Activated CD4-positive, alpha-beta T cell treated with anti-CD3 and anti-CD28 coated beads, Interleukin-2, Interleukin-6, amounts not matched to agents 100 ng/mL and 50 ng/mL, durations not matched to agents 16 hours and 8 hours (primary cell): ENCODE results near the gene WNT10A.

Source experiments
- DNase-seq: peaks from one replicate; pipeline ENCODE4 v3.0.0-alpha.2; 2020

Gene WNT10A

DNA sequence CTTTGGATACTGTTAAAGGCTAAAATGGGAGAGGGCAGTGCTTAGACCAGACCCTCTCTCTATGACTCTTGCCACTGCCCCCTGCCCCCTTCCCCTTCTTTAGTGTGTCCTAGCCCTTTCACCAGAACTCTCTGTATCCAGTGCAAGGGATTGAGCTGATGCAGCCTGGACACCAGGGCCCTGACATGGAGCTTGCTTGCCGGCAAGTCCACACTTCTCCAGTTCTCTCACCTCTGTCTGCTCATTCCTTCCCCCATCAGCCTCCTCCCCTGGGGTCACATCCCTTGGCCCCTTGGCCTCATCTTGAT is 22.6 kb upstream of the WNT10A start:
- no peak for DNase-seq

DNA sequence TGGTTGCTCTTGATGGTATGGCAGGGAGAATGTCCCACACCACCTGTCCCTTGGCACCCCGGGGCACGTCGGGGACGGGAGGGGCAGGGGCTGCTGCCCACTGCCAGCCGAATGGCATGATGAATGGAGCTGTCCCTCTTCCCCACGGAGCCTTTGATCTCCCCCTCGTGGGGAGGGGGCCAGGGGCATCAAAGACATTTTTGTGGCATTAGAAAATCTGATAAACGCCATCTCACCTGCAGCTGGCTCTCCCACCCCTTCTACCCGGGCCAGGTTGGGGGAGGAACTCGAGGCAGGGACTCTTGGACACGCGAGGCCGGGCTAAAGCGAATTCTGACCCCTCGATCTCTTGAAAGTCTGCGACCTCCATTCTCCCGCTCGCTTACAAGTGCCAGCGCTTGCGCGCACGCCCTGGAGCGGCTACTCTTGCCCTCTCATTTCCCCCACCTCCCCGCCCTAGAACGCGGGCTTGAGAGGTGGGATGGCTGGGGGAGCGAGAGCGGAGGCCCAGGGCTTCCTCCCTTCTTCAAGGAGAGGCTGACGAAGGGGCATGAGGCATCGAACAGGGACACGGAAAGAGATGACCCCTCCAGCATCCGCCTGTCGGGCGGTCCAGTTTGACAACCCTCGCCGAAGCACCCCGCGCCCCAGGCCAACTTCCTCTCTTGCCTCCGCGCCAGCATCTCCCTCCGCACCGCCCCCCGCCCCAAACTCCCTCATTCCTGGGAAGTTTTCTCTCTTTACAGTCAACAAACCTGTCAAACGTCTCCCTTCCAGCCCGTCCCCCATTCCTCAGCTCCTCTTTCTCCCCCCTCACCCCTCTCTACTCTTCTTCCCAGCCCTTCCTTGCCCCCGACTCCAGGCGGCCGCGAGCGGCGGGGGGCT is 21.7 kb upstream of the WNT10A start:
- DNase-seq: no peak

DNA sequence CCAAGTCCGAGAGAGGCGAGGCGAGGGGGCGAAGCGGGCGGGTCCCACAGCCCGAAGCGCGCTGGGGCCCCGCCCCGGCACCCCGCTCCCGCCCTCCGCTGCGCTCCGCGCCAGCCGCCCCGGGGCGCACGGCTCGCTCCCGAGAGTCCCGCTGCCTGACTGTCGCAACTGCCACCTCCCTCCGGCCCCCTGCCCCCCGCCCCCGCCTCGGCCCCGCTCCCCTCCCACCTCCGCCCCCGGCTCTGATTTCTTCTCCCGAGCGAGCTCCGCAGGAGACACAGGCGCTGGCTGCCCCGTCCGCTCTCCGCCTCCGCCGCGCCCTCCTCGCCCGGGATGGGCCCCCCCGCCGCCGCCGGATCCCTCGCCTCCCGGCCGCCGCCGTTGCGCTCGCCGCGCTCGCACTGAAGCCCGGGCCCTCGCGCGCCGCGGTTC is 21.1 kb upstream of the WNT10A start, which contains the start of gene WNT6:
TSS of gene WNT6 (plus strand) at position 250 of the 432 bp plus-strand sequence. CDS start 233 bp downstream, outside the sequence.
- no peak for DNase-seq

DNA sequence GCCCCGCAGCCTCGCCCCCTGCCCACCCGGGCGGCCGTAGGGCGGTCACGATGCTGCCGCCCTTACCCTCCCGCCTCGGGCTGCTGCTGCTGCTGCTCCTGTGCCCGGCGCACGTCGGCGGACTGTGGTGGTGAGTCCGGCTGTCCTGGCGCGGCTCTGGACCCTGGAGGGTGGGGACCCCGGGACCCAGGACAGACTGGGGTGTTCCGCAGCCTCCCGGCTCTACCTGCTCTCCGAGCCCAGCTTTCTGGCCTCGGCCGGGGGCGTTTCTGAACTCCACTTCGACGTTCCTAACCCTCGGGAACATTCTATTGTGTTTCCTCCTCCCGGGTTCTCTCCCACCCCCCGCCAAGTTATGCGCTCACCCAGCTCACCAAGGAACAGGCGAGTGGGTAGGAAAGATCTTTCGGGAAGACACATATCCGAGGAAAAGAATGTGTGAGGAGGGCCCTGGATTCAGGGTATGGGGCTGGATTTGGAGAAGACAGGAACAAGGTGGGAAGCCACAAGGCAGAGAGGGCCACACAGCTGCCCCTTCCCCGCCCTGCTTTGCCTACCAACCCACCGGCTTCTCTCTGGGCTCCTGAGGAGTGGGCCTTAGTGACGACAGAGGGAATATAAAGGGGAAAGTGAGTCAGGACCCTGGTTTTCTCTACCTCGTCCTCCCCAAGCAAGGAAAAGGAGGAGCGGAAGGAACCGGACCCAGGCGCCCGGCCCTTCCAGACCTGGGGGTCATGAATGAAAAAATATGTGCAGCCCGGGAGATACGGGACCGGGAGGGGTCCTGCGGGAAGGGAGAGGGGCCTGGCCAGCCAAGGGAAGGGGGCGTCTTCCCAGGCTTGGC is 20.4 kb upstream of the WNT10A start:
- no peak for DNase-seq

DNA sequence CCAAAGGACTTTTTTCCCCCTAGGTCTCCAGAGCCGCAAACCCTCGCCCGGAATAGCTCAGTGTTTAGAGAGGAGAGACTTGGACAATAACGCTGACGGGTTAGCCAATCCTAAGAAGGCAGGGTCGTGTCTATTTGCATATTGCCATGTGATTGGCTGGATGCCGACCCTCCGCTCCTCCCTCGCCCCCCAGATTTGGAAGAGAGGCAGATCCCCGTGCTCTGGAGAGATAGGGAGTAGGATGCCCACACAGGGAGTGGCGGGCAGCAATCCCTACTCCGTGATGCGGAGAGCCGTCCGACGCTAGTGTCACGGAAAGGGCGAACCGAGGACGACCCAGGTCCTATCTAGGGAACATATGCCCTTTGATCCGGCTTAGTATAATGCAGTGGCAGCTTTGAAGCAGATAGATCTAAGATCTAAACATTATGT is 19.7 kb upstream of the WNT10A start:
- no peak for DNase-seq

DNA sequence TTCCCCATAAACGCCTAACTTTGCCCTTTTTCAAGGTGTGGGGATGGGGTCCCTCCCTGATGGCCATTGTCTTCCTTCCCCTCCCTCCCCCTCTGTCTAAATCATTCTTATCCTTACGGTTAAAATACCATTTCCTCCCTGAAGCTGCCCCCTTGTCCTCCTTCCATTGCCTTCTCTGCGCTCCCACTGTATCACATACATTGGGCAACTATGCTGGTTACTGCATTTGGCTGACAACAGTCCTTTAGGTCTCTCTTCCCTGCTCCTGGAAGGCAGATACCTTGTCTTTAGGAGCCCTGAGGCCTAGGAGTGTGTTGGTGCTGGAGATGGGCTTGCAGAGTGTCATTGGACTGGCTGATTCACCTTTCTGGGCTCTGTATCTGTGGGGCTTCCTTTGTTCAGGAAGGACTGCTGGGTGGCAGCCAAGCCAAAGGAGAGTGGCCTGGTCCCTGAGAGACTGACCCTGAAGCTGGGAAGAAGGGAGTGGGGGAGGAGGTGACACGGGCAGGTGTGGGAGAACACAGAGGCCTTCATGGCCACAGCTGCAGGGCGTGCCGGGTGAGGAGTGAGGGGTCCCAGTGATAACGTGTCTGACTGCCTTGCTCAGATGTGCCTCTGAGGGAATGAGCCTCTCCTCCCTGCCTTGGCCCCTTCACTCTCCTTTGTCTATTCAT is 18.9 kb upstream of the WNT10A start:
- no peak for DNase-seq

DNA sequence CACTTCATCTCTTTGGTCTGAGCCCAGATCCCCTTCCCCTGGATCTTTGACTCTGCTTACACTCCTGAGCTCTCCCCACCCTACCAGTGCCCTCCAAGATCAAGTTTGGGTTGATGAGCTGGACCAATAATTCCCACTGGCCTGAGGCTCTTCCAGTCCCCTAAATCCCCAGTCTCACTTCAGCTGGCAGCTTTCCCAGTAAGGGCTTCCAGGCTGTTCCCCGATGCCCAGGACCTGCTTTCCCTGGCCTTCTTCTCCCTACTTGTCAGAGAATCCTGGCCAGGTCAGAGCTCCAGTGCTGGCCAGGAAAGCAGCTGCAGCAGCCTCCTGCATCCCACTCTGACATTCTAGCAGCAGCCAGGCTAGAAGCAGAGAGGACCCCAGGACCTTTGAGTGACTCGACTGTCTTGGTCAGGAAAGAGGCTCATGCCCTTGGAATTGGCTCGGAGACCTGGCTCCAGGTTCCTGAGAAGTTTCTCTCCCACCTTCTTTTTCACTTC is 17.6 kb upstream of the WNT10A start:
- no peak for DNase-seq

DNA sequence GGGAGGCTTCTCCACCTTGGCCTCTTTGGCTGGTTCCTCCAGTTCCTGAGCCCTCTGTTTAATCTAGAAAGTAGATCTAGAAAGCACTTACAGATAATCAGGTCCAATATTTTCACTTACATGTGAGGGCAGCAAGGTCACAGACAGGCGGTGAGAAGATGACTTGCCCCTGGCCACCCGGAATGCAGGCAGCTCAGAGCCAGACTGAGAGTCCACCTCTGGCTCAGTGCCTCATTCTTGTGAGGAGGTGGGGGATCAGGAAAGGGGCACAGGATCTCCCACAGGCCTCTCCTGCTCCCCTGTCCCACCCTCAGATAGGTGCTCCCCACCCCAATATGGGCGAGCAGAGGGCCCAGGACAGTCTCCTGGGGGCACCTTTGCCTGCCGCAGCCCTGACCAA is 15.3 kb upstream of the WNT10A start:
- no peak for DNase-seq

DNA sequence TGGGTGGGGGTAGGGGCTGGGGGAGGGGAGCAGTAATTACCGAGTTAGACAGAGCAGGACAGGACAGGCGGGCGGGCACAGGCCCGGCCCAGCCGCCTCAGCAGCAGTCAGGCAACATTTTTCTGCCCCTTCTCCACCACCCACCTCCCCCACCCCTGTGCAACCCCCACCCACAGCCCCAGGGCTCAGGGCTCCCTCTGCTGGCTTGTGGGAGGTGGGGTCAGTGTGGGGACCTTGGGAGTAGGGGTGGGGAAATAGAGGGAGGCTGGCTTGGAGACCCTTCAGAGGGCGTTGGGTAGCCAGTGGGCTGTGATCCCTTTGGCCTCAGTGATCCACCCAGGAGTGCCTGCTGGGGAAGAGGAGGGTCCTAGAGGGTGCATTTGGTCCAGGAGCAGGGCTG is 14.7 kb upstream of the WNT10A start:
- no peak for DNase-seq

DNA sequence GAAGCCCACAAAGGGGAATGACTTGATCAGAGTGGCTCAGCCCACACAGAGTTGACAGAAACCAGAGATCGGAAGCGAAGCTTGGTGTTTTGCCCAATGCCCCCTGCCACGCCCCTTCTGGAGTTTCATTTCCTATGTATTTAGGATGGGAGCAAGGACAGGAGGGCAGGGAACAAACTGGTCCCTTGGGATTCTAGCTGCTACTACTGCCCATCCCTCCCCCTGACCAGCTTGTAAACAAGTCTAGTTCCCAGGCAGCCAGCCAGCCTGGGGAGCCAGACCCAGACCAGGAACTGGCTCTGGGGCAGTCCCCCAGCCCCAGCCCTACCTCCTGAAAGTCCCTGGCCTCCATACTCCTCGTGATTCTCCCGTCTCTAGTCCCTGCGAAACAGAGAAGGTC is 12.8 kb upstream of the WNT10A start:
- no peak for DNase-seq

DNA sequence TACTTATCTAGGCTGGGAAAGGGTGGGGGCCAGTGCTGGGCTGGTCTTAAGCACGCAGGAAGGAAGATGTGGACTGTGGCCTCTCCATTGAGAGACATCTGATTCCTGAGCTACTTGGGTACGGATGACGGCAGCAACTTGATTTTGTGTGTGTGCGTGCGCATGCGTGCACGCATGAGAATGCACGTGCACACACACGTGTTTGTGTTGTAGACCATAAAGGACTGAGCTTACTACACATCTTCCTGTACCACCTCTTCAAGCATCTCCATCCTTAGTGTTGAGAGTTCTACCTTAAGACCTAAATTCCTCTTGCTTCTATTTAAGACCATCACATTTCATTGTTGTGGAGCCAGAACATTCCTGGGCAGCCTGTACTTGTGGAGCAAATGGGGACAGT is 11.6 kb upstream of the WNT10A start:
- DNase-seq: no peak

DNA sequence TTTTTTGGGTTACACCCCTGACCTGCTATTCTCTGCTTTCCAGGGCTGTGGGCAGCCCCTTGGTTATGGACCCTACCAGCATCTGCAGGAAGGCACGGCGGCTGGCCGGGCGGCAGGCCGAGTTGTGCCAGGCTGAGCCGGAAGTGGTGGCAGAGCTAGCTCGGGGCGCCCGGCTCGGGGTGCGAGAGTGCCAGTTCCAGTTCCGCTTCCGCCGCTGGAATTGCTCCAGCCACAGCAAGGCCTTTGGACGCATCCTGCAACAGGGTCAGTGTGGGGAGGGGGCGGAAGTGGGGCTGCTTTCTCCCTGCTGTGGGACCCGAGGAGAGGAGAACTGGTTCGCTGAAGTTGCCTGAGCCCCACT is 9.7 kb upstream of the WNT10A start:
- no peak for DNase-seq

DNA sequence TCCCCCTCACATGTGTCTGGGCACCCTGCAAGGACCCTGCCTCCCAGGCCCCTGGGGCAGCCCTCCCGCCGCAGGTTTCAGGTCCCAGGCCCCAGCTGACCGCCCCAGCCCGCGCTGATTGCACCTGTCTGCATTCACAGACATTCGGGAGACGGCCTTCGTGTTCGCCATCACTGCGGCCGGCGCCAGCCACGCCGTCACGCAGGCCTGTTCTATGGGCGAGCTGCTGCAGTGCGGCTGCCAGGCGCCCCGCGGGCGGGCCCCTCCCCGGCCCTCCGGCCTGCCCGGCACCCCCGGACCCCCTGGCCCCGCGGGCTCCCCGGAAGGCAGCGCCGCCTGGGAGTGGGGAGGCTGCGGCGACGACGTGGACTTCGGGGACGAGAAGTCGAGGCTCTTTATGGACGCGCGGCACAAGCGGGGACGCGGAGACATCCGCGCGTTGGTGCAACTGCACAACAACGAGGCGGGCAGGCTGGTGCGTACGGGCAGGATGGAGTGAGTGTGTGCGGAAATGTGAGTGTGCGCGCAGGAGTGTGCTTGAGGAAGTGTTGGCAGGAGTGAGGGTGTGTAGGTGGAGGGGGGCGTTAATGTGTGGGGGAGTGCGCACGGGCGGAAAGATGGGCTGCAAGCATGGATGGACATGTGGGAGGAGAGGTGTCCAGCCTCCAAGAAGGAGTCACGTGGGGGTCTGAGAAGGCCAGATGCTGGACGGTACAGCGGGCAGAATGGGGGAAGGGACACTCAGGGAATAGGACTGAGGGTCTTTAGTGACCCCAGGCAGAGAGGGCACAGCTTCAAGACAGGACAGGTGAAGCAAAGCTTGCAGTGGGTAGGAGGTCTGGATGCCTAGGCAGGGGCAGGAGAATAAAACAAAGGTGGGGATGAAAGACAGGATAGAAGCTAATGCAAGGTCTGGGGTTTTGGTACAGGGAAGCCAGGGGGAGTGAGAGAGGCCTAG is 9.0 kb upstream of the WNT10A start:
- DNase-seq: no peak

DNA sequence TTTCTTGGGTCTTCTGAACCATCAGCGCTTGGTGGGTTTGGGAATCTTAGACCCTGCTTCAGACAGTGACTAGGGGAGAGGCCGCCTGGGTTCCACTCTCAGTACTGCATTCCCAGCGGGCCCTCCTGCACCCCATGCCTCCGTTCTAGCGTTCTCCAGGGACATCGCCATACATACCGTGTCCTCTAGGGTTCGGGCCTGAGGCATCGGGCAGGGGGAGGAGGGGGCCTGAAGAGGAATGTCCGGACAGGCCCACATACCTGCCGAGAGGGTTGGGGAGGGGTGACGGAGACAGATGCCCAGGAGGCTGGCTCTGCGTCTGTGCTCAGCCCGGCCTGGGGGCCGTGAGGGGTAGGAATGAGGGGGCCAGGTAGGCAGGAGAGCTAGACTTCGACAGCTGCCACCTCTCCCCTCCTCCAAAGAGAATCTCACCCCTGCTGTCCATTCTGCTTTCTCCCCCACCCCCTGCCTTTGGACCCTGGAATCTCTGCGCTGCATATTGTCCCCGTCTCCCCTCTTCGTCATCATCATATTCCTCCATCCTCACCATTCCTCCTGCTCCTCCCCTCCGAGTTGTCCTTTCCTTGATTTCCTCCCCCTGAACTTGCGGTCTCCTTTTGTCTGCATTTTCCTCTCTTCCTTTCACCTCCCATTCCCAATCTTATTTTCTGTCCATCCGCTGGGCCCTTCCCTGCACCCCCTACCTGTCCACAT is 7.8 kb upstream of the WNT10A start:
- DNase-seq: no peak

DNA sequence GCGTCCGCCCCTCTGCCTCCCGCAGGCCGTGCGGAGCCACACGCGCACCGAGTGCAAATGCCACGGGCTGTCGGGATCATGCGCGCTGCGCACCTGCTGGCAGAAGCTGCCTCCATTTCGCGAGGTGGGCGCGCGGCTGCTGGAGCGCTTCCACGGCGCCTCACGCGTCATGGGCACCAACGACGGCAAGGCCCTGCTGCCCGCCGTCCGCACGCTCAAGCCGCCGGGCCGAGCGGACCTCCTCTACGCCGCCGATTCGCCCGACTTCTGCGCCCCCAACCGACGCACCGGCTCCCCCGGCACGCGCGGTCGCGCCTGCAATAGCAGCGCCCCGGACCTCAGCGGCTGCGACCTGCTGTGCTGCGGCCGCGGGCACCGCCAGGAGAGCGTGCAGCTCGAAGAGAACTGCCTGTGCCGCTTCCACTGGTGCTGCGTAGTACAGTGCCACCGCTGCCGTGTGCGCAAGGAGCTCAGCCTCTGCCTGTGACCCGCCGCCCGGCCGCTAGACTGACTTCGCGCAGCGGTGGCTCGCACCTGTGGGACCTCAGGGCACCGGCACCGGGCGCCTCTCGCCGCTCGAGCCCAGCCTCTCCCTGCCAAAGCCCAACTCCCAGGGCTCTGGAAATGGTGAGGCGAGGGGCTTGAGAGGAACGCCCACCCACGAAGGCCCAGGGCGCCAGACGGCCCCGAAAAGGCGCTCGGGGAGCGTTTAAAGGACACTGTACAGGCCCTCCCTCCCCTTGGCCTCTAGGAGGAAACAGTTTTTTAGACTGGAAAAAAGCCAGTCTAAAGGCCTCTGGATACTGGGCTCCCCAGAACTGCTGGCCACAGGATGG is 7.1 kb upstream of the WNT10A start:
- no peak for DNase-seq

DNA sequence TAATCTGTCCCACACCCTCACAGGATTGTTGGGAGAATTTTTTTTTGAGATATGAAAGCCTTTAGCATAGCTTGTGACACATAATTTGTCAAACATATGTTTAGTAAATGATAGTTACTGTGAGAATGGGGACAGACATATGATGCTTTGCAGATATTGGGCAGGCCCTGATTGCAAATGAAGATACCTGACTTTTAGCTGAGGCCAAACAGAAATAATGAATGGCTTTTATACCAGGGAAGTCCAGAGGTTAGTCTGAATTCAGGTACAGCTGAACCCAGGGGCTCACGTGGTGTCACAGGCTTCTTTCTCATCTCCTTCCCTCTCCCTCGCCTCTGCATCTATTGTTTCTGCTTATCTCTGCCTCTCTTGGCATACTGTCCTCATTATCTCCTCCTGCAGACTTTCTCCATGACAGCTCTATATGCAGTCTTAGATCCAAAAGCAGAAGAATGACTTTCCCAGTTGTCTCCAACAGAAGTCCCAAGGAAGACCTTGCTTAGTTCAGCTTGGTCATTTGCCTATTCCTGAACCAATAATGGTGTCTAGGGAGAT is 4.9 kb upstream of the WNT10A start:
- no peak for DNase-seq

DNA sequence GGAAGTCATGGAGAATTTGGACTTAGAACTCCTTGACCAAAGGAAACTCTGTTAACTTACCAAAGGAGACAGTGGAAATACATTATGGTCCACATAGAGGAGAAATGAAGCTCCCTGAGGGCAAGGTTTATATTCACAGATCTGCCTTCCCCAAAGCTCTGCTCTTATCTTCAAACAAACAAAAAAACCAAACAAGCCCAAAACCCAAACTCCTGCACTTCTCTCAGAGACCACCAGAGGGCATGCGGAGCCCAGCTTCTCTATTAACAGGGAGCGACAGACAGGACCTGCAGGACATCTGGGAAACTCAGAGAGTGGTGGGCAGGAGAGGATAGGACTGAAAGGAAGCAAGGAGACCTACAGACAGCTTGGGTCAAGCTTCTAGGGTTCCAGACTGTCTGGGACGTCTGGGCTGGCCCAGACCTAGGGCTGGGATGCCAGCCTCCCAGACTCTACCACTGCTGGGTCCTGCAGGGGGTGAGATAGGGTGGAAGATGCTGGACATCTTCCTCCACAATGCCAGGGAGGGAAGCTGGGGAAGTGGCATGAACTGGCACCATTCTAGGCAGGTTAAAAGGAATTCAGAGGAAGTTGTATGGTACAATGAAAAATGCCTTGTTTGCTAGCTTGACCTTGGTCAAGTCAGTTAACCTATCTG is 4.0 kb upstream of the WNT10A start:
- DNase-seq: peak; percentile 79

DNA sequence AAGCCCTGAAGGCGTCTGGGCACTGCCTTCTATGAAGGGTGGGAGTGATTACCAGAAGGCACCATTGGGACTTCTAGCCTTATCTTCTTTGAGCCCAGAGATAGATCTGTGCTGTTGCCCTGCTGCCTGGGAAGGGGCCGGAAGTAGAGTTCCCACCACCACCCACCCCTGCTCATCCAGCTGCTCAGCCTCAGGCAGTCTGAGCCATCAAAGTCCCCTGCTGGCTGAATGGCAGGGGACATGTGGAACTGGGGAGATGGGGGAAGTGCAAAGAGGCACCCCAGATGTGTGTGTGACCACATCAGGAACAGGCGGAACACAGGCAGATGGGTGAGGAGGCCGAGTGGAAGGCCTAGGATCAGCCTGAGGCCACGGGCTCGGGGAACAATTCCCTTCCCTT is 3.3 kb upstream of the WNT10A start:
- no peak for DNase-seq

DNA sequence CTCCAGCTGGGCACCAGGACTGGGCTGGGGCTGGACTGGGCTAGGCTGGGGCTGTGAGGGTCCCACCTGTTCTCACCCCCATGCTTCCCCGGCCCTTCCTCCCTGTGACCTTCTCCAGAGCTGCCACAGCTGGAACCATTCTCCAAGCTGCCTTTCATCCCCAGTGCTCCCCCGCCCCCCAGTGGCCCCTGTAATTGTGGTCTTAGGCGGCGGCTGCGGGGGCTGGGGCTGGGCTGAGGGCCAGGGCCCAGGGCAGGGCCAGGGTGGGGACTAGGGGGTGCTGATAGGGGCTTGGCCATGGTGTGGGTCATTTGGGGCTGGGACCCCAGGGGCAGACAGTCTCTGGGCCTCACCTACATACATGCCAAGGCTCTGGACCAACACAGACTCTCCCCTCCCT is 2.8 kb upstream of the WNT10A start:
- no peak for DNase-seq

DNA sequence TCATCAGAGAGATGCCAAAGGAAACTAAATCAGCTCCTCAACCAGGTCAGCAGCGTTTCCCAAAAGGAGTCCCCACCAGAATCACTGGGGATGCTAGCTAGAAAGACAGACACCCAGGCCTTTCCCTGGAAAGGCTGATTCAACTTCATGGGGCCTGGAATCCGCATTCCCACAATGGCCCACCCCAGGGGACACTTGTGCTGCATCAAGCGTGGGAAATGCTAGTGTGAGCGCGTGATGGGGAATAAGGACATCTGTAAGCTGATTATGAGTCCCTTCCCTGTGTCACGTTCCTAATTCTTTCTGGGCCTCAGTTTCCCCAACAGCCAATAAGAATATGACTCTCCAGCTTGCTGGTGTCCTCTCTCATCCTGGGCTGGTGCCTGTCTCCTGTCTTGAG is 2.2 kb upstream of the WNT10A start:
- DNase-seq: no peak
